Measurements from ENCODE around the gene PEAR1. TPM values are rescaled to one million over a fixed set of nuclear protein-coding genes. Genes with fewer than 3 reads are reported as not detected.

Gene PEAR1
- total RNA-seq, 1 donor from 2014 or later: 1.8 TPM

GRCh38 chr1:156947818-156948525, 54.5 kb downstream of the PEAR1 start:
- Histone ChIP-seq H3K36me3 (ENCODE audit: control insufficient read depth, insufficient read depth, low read length) (peaks cover 27% of the 10 kb centered on the region), H3K4me3 (ENCODE audit: low read depth, low read length) (no peak overlapping the region), H3K27me3 (ENCODE audit: control insufficient read depth, insufficient read depth, low read length) (no peaks in the 10 kb centered on the region)
- DNase-seq (ENCODE audit: low read depth) (no peak), FAIRE-seq (peak; percentile 50)
- TF ChIP-seq CTCF (IDR thresholded peaks at IDR 0.05; ENCODE audit: insufficient read depth, low read length, severe bottlenecking): no peak

- TF ChIP-seq CTCF (IDR thresholded peaks at IDR 0.05; ENCODE audit: insufficient read depth, low read length, severe bottlenecking): peak; percentile 25
- H3K36me3 ChIP-seq (ENCODE audit: control insufficient read depth, insufficient read depth, low read length): peaks cover 27% of the 10 kb centered on the region
- no peak for DNase-seq (ENCODE audit: low read depth)
- no peak for FAIRE-seq
- no peak overlapping the region for H3K4me3 ChIP-seq (ENCODE audit: low read depth, low read length)
- H3K27me3 ChIP-seq (ENCODE audit: control insufficient read depth, insufficient read depth, low read length): no peaks in the 10 kb centered on the region
Measured at GRCh38 chr1:156948708-156949107, 55.2 kb downstream of the PEAR1 start.

- Histone ChIP-seq H3K4me3 (ENCODE audit: low read depth, low read length) (no peak overlapping the region), H3K36me3 (ENCODE audit: control insufficient read depth, insufficient read depth, low read length) (peaks cover 24% of the 10 kb centered on the region), H3K27me3 (ENCODE audit: control insufficient read depth, insufficient read depth, low read length) (no peaks in the 10 kb centered on the region)
- DNase-seq (ENCODE audit: low read depth) (no peak), FAIRE-seq (no peak)
- TF ChIP-seq CTCF (IDR thresholded peaks at IDR 0.05; ENCODE audit: insufficient read depth, low read length, severe bottlenecking): no peak
Measured at GRCh38 chr1:156949127-156949526, 55.6 kb downstream of the PEAR1 start.

GRCh38 chr1:156951371-156951770, 57.9 kb downstream of the PEAR1 start:
- FAIRE-seq (peak; percentile 66), DNase-seq (ENCODE audit: low read depth) (no peak)
- no peak for TF ChIP-seq CTCF (IDR thresholded peaks at IDR 0.05; ENCODE audit: insufficient read depth, low read length, severe bottlenecking)
- no peak overlapping the region for H3K4me3 ChIP-seq (ENCODE audit: low read depth, low read length)
- H3K27me3 ChIP-seq (ENCODE audit: control insufficient read depth, insufficient read depth, low read length): no peaks in the 10 kb centered on the region
- H3K36me3 ChIP-seq (ENCODE audit: control insufficient read depth, insufficient read depth, low read length): peaks cover 23% of the 10 kb centered on the region

- Histone ChIP-seq H3K27me3 (ENCODE audit: control insufficient read depth, insufficient read depth, low read length) (no peaks in the 10 kb centered on the region), H3K36me3 (ENCODE audit: control insufficient read depth, insufficient read depth, low read length) (peaks cover 18% of the 10 kb centered on the region), H3K4me3 (ENCODE audit: low read depth, low read length) (no peak overlapping the region)
- no peak for TF ChIP-seq CTCF (IDR thresholded peaks at IDR 0.05; ENCODE audit: insufficient read depth, low read length, severe bottlenecking)
- FAIRE-seq (no peak), DNase-seq (ENCODE audit: low read depth) (no peak)
Measured at GRCh38 chr1:156953571-156953970, 60.1 kb downstream of the PEAR1 start.

- H3K36me3 ChIP-seq (ENCODE audit: control insufficient read depth, insufficient read depth, low read length): peaks cover 21% of the 10 kb centered on the region
- no peak for FAIRE-seq
- H3K27me3 ChIP-seq (ENCODE audit: control insufficient read depth, insufficient read depth, low read length): no peaks in the 10 kb centered on the region
- DNase-seq (ENCODE audit: low read depth): no peak
- TF ChIP-seq CTCF (IDR thresholded peaks at IDR 0.05; ENCODE audit: insufficient read depth, low read length, severe bottlenecking): no peak
- no peak overlapping the region for H3K4me3 ChIP-seq (ENCODE audit: low read depth, low read length)
Measured at GRCh38 chr1:156956333-156956732, 62.8 kb downstream of the PEAR1 start.

Data from bronchial epithelial cell (primary cell).